ENCODE results near the gene INPP5B.
A peak's percentile ranks its signal among the peaks of the same experiment; 100 is the strongest.
"Not testable (repeated sequence)": the region's sequence is repeated elsewhere in the genome, so short reads cannot be mapped to it uniquely, and the experiment has no call there.

INPP5B gene

DNA sequence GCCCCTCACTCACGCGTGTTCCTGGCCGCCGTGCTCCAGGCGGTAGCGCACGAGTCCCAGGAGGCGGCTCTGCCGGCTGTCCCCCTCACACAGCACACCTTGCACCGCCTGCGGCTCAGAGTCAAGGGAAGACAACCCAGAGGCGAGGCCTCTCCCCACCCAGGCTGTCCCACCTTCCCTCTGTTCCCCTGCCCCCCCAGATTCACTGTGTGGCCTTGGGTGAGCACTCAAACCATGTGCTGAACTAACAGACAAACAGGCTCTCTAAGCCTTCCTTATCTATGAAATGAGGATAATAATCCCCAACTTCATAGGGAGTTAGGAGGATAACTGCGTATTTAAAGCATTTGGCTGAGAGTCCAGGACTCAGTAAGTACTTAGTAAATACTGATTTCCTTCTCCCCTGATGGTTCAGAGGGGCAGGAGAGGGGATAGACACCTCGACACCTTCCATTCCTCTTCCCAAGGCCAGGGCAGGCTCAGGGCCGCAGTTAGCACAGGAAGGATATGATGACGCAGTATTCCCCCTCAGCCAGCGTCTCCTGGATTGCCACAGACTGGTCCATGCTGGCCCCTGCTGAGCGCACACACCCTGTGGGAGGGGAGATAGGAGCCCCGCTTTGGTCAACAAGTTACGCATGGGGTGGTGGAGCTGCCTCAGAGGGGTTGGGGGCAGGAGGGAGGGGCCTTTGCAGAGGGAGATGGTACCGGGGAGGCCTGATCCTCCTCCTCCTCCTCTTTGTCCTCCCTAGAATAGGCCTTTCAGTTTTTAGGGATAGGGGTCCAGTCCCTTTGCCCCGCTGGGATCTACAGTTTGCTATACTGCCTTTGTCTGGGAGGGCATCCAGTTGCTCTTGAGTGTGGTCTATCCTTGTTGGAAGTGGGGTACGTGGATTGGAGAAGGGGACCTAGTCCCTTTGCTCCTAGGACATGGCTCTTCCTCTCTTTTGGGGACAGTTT is 830 bp downstream of the INPP5B start:
- H3K27me3 Mint-ChIP-seq (ENCODE audit: low read depth) = no peaks in the 10 kb centered on the region
- no peaks in the 10 kb centered on the region for H3K9me3 Mint-ChIP-seq
- H3K36me3 Mint-ChIP-seq (ENCODE audit: low read depth) = peaks cover 2% of the 10 kb centered on the region
- H3K4me1 Mint-ChIP-seq = peaks cover 15% of the 10 kb centered on the region
- TF ChIP-seq, protein P1, sequence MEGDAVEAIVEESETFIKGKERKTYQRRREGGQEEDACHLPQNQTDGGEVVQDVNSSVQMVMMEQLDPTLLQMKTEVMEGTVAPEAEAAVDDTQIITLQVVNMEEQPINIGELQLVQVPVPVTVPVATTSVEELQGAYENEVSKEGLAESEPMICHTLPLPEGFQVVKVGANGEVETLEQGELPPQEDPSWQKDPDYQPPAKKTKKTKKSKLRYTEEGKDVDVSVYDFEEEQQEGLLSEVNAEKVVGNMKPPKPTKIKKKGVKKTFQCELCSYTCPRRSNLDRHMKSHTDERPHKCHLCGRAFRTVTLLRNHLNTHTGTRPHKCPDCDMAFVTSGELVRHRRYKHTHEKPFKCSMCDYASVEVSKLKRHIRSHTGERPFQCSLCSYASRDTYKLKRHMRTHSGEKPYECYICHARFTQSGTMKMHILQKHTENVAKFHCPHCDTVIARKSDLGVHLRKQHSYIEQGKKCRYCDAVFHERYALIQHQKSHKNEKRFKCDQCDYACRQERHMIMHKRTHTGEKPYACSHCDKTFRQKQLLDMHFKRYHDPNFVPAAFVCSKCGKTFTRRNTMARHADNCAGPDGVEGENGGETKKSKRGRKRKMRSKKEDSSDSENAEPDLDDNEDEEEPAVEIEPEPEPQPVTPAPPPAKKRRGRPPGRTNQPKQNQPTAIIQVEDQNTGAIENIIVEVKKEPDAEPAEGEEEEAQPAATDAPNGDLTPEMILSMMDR (IDR thresholded peaks at IDR 0.05; ENCODE audit: unreplicated experiment in 3 of 3) = no peak
- peak overlapping the region; percentile 89 to 95 (median 90) for H3K27ac Mint-ChIP-seq
- peak overlapping the region; percentile 98 to 100 (median 99) for H3K4me3 Mint-ChIP-seq

DNA sequence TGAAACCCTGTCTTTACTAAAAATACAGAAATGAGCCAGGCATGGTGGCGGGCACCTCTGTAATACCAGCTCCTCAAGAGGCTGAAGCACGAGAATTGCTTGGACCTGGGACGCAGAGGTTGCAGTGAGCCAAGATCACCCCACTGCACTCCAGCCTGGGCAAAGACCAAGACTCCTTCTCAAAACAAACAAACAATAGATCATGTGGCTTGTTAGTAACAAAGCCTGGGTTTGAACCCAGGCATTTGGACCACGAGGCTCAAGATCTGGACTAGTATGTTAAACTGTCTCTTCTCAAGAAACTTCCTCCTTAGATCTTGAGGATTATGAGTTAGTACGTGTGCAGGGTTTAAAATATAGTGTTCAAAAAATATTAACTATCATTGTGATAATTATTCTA is 1.6 kb downstream of the INPP5B start:
- TF ChIP-seq, protein P1 (IDR thresholded peaks at IDR 0.05; ENCODE audit: unreplicated experiment in 3 of 3) = no peak
- Mint-ChIP-seq H3K27ac (no peak overlapping the region), H3K4me1 (peaks cover 15% of the 10 kb centered on the region), H3K4me3 (peak overlapping the region; percentile 98 to 100 (median 99)), H3K36me3 (ENCODE audit: low read depth) (peaks cover 4% of the 10 kb centered on the region), H3K9me3 (no peaks in the 10 kb centered on the region), H3K27me3 (ENCODE audit: low read depth) (no peaks in the 10 kb centered on the region)

- Mint-ChIP-seq H3K27ac (no peak overlapping the region), H3K27me3 (ENCODE audit: low read depth) (no peaks in the 10 kb centered on the region), H3K4me1 (peaks cover 15% of the 10 kb centered on the region), H3K4me3 (peak overlapping the region; percentile 98 to 100 (median 99)), H3K36me3 (ENCODE audit: low read depth) (peaks cover 4% of the 10 kb centered on the region), H3K9me3 (no peaks in the 10 kb centered on the region)
- TF ChIP-seq, protein P1 (IDR thresholded peaks at IDR 0.05; ENCODE audit: unreplicated experiment in 3 of 3) = no peak
These were observed 2.0 kb downstream of the INPP5B start for GRCh38 chr1:37944816-37945215.

- Mint-ChIP-seq H3K36me3 (ENCODE audit: low read depth) (peaks cover 4% of the 10 kb centered on the region), H3K4me1 (peaks cover 15% of the 10 kb centered on the region), H3K9me3 (no peaks in the 10 kb centered on the region), H3K4me3 (no peak overlapping the region), H3K27ac (no peak overlapping the region), H3K27me3 (ENCODE audit: low read depth) (no peaks in the 10 kb centered on the region)
- TF ChIP-seq, protein P1 (IDR thresholded peaks at IDR 0.05; ENCODE audit: unreplicated experiment in 3 of 3) = no peak
These were observed 2.6 kb downstream of the INPP5B start for GRCh38 chr1:37944086-37944763.

- H3K4me1 Mint-ChIP-seq = no peaks in the 10 kb centered on the region
- H3K27me3 Mint-ChIP-seq (ENCODE audit: low read depth) = no peaks in the 10 kb centered on the region
- peaks cover 17% of the 10 kb centered on the region for H3K36me3 Mint-ChIP-seq (ENCODE audit: low read depth)
- TF ChIP-seq, protein P1 (IDR thresholded peaks at IDR 0.05; ENCODE audit: unreplicated experiment in 3 of 3) = no peak
- peak overlapping the region in 1 of 3 experiments; percentile 32 for H3K27ac Mint-ChIP-seq
- H3K4me3 Mint-ChIP-seq = no peak overlapping the region
- H3K9me3 Mint-ChIP-seq = no peaks in the 10 kb centered on the region
These were observed 6.4 kb downstream of the INPP5B start for GRCh38 chr1:37940299-37940947.

- not testable (repeated sequence) for H3K4me1 Mint-ChIP-seq; H3K27ac Mint-ChIP-seq; H3K27me3 Mint-ChIP-seq (ENCODE audit: low read depth); H3K9me3 Mint-ChIP-seq; H3K4me3 Mint-ChIP-seq
- peaks cover 19% of the 10 kb centered on the region for H3K36me3 Mint-ChIP-seq (ENCODE audit: low read depth)
These were observed 10.1 kb downstream of the INPP5B start for GRCh38 chr1:37936760-37937159.
